Osteoblast (primary cell): Measurements from ENCODE around the gene PDXDC1. TPM values are rescaled to one million over a fixed set of nuclear protein-coding genes. Genes with fewer than 3 reads are reported as not detected.
"Not testable (repeated sequence)": the region's sequence is repeated elsewhere in the genome, so short reads cannot be mapped to it uniquely, and the experiment has no call there.

Source experiments
- DNase-seq: peaks from one replicate; pipeline ENCODE4 v3.0.0; 2011; ENCODE audit warnings: low spot score, mixed read lengths; ENCODE audit not compliant: insufficient read length; ENCODE audit errors: missing footprints
- H2AFZ ChIP-seq: 2 replicates; pipeline ENCODE4 v1.6.0; 2011; ENCODE audit warnings: mild to moderate bottlenecking, low read length
- H3K27ac ChIP-seq: 2 replicates; pipeline ENCODE4 v1.5.1; 2011; ENCODE audit warnings: mild to moderate bottlenecking, low read depth, low read length, moderate library complexity
- H3K27me3 ChIP-seq: 2 replicates; pipeline ENCODE4 v1.6.0; 2012; ENCODE audit warnings: mild to moderate bottlenecking, control low read depth, inconsistent platforms, low read length, moderate library complexity; ENCODE audit not compliant: insufficient read depth
- H3K36me3 ChIP-seq: 2 replicates; pipeline ENCODE4 v1.5.1; 2011; ENCODE audit warnings: mild to moderate bottlenecking, low read length, control low read depth, moderate library complexity; ENCODE audit not compliant: insufficient read depth
- H3K4me1 ChIP-seq: 2 replicates; pipeline ENCODE4 v1.5.1; 2011; ENCODE audit warnings: mild to moderate bottlenecking, low read length, control low read depth, moderate library complexity; ENCODE audit not compliant: insufficient read depth
- H3K4me2 ChIP-seq: 2 replicates; pipeline ENCODE4 v1.6.0; 2011; ENCODE audit warnings: mild to moderate bottlenecking, low read length; ENCODE audit not compliant: insufficient read depth
- H3K4me3 ChIP-seq: fragments of 200-600 bp; sonication (generic); 3 replicates; pipeline ENCODE4 v1.5.1; 2012; ENCODE audit warnings: mild to moderate bottlenecking, low read length, inconsistent platforms; ENCODE audit not compliant: insufficient read depth
- H3K79me2 ChIP-seq: 2 replicates; pipeline ENCODE4 v1.6.0; 2012; ENCODE audit warnings: mild to moderate bottlenecking, low read length, control low read depth, inconsistent platforms; ENCODE audit not compliant: insufficient read depth
- H3K9me3 ChIP-seq: 2 replicates; pipeline ENCODE4 v1.5.1; 2011; ENCODE audit warnings: low read depth, low read length, control low read depth
- H4K20me1 ChIP-seq: 2 replicates; pipeline ENCODE4 v1.6.0; 2012; ENCODE audit warnings: mild to moderate bottlenecking, low read length, control low read depth; ENCODE audit not compliant: insufficient read depth
- total RNA-seq: library from RNA; depleted of rRNA; stranded (reverse); fragments of >200 nt; gene quantifications from 2 replicates; pipeline ENCODE4 v1.2.3, GENCODE V29; 2012

PDXDC1 gene
- total RNA-seq, 1 donor = 82.5 TPM

GRCh38 chr16:15093955-15094827 is 119.4 kb downstream of the PDXDC1 start, which contains the start of gene RRN3:
Gene RRN3 (minus strand): TSS chr16:15094272. CDS start chr16:15094233, 39 bp downstream.
- peak; percentile 94 for DNase-seq
- H3K4me1 ChIP-seq, H4K20me1 ChIP-seq, H3K27me3 ChIP-seq, H3K9me3 ChIP-seq, H3K36me3 ChIP-seq: not testable (repeated sequence)
- Histone ChIP-seq H2AFZ (peak within 1 kb of the TSS; percentile 95), H3K27ac (peak within 1 kb of the TSS; percentile 93), H3K79me2 (peaks cover 14% of the 10 kb centered on the region), H3K4me2 (peak within 1 kb of the TSS; percentile 95), H3K4me3 (peak within 1 kb of the TSS; percentile 80)

DNA sequence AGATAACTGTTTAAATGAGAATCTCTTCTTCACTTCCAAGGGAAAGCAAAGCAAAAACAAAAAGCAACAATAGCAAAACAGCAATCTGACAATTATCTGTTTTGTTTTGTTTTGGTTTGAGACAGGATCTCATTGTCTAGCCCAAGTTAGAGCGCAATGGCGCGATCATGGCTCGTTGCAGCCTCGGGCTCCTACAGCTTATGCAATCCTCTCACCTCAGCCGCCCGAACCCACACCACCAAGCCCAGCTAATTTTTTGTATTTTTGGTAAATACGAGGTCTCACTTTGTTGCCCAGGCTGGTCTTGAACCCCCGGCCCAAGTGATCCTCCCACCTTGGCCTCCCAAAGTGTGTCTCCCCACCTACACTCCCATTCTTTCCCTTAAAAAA is 121.8 kb downstream of the PDXDC1 start:
- H3K9me3 ChIP-seq, H3K4me1 ChIP-seq, H2AFZ ChIP-seq, H3K4me2 ChIP-seq, H3K27me3 ChIP-seq, H3K36me3 ChIP-seq, H3K27ac ChIP-seq, H3K4me3 ChIP-seq, H4K20me1 ChIP-seq, DNase-seq: not testable (repeated sequence)
- peaks cover 14% of the 10 kb centered on the region for H3K79me2 ChIP-seq

DNA sequence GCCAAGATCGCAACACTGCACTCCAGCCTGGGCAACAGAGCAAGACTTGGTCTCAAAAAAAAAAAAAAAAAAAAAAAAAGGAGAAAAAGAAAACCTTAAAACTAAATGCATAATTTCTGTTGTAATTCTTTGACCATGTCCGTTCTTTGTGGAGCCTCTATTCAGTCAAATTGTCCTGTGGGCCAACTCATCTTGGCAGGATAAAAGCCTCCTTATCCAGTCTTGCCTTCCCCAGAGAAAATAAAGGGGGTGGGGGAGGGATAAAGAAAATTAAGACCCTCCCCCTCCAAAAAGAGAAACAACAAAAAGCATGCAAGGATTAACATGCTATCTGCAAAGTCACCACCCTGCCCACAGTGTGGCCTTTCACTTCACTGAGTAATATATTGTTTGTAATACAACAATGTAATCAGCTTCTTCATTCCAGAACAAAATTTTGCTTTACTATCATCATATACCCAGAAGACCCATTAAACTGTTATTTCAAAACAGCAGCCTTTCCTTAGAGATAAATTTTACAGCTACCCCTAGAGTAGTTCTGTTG is 124.6 kb downstream of the PDXDC1 start:
- not testable (repeated sequence) for H2AFZ ChIP-seq, H3K4me1 ChIP-seq, H3K4me2 ChIP-seq, H3K4me3 ChIP-seq, H3K9me3 ChIP-seq, H3K79me2 ChIP-seq, H4K20me1 ChIP-seq, DNase-seq, H3K36me3 ChIP-seq, H3K27me3 ChIP-seq, H3K27ac ChIP-seq

DNA sequence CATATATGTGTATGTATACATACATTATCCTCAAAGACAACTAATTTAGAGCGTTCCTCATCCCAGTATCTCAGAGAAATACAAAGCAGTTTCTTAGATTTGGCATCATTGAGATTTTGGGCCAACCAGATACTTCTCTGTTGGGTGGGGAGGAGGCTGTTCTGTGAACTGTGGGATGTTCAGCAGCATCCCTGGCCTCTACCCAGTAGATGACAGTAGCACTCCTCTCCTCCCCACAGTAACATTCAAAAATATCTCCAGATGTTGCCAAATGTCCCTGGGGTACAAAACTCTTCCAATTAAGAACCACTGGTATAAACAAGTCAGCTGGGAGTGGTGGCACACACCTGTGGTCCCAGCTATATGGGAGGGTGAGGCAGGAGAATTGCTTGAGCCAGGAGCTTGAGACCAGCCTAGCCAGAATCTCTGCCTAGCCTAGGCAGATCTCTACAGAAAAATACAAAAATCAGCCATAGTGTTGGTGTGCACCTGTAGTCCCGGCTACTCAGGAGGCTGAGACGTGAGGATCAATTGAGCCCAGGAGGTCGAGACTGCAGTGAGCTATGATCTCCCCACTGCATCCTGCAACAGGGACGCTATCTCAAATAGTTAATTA is 125.7 kb downstream of the PDXDC1 start:
- not testable (repeated sequence) for H4K20me1 ChIP-seq, H2AFZ ChIP-seq, H3K79me2 ChIP-seq, H3K4me3 ChIP-seq, DNase-seq, H3K36me3 ChIP-seq, H3K27me3 ChIP-seq, H3K4me1 ChIP-seq, H3K9me3 ChIP-seq, H3K27ac ChIP-seq, H3K4me2 ChIP-seq

DNA sequence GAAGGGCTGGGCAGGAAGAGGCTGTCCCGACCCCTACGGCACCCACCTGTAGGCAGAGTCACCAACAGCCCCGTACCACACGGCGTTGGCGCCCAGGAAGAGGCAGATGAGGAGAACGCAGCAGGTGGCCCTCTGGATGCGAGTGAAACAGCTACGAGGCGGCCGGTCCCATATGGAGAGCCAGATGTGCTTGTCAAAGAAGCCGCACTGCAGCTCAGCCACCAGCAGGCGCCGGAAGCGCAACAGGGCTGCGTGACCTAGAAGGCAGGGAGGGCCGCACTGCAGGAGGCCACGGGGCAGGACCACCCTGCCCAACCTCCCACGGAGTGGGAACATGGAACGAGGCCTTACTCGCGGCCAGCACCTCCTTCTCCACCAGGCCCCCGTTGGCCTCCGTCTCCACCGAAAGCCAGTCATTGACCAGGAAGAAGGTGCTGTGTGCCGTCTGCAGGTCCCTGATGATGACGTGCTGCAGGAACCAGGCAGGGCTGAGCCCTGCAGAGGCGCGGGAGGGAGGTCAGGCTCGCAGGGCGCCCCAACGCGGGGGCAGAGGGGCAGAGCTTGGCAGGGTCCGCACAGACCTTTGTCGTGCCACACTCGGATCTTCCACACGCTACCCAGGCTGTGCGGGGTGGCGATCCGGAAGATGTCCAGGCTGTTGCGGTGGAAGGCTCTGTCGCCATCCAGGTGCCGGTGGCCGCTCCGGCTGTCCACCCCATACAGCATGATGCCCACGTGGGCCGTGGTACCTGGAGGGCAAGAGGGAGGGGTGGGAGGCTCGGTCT is 153.0 kb downstream of the PDXDC1 start:
- H3K79me2 ChIP-seq, DNase-seq, H3K4me3 ChIP-seq, H3K36me3 ChIP-seq, H3K9me3 ChIP-seq, H3K4me2 ChIP-seq, H3K27me3 ChIP-seq, H3K4me1 ChIP-seq, H4K20me1 ChIP-seq, H3K27ac ChIP-seq, H2AFZ ChIP-seq: not testable (repeated sequence)

GRCh38 chr16:15130256-15130932 is 155.6 kb downstream of the PDXDC1 start:
- H3K4me2 ChIP-seq, H3K4me3 ChIP-seq, H3K4me1 ChIP-seq, H3K79me2 ChIP-seq, DNase-seq, H4K20me1 ChIP-seq, H3K27ac ChIP-seq, H3K27me3 ChIP-seq, H3K9me3 ChIP-seq, H3K36me3 ChIP-seq, H2AFZ ChIP-seq: not testable (repeated sequence)

GRCh38 chr16:15130943-15131700 is 156.3 kb downstream of the PDXDC1 start:
- H3K9me3 ChIP-seq, H3K36me3 ChIP-seq, H3K27ac ChIP-seq, H2AFZ ChIP-seq, DNase-seq, H3K79me2 ChIP-seq, H3K4me3 ChIP-seq, H3K27me3 ChIP-seq, H3K4me1 ChIP-seq, H3K4me2 ChIP-seq, H4K20me1 ChIP-seq: not testable (repeated sequence)
